Activated CD8-positive, alpha-beta memory T cell treated with anti-CD3 and anti-CD28 coated beads, Interleukin-2, amount 50 U/mL, for 24 hours (primary cell): ENCODE data around the gene CFAP20DC.
"Not testable (repeated sequence)": the region's sequence is repeated elsewhere in the genome, so short reads cannot be mapped to it uniquely, and the experiment has no call there.

Experiments
- DNase-seq: peaks from one replicate; pipeline ENCODE4 v3.0.0-alpha.2; 2020; ENCODE audit errors: extremely low read depth

Gene CFAP20DC

DNA sequence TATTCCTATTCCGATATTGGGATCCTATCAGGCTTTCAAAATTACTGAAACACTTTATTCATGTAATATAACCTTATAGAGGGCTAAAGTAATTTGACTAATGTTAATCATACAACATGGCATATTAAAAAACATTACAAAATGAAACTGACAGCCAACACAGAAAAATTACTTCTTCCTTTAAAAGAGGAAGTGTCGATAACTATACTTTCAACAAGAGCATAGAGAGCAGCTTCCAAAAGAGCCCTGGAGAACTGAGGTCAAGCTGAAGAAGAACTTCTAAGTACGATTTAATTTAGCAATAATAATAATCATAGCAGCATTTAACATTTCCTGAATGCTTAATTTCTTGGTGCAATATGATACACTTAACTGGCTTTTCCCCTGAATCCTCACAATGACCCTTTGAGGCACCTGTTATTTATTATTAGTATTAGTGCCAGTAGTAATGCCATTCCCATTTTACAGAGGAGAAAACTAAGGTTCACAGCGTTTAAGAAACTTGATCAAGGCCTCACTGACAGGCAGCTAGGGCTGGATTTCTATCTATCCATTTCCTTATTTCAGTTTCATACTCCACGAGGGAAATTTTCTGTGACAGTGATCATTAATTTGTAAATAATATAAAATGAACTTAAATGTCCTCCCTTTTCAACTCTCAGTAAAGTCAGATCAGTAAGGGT lies 181.6 kb downstream of the CFAP20DC start:
- no peak for DNase-seq

DNA sequence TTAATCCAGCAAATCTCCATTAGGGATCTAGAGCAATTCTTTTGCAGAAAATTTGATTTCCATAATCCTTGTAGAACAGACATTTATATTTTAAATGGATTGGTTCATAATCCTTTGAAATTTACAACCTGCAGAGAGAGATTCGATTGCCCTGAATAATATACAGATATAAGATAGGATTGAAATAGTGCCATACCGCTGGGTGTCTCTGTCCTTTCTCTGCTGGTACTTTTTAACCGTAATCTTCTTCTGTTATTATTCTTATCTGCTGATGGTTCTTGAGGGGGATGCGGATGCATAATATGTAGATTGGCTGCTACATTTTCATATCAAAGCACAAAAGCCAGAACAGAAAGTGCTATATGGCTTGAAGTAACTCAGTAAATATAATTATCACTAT lies 182.2 kb downstream of the CFAP20DC start:
- no peak for DNase-seq

DNA sequence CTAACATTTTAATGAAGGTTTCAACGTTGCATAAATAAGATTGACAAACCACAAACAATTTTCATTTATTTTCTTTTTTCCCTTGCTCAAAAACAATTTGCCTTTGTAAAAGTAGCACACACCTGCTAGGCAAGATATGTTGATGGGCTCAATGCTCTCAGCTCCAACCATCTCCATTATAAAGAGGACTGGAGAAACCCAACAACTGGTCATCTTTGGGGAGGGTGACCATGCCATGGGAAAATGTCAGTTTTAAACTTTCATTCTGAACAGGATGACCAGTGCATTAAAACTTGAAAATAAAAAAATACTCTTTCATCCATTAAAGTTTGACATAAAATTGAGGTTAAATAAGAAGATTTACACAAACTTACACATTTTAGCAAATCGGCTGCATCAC lies 183.7 kb downstream of the CFAP20DC start:
- no peak for DNase-seq

DNA sequence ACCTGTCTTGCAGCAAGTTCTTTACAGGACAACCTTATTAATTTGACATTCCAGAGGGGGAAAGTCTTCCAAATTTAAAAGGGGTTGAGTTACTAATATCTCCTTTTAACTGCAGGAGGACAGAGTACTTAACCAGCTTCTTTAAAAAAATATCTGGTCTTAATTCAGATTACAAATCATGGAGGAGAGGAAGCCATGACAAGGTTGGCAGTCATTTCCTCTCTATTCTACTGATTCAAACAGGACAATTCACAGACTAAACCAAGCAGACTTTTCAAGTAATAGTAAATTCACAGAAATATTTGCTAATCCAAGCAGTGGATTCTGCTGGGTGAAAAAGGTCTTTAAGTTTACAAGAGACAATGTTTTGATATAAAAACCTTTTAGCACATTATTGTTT lies 185.3 kb downstream of the CFAP20DC start:
- DNase-seq: no peak

DNA sequence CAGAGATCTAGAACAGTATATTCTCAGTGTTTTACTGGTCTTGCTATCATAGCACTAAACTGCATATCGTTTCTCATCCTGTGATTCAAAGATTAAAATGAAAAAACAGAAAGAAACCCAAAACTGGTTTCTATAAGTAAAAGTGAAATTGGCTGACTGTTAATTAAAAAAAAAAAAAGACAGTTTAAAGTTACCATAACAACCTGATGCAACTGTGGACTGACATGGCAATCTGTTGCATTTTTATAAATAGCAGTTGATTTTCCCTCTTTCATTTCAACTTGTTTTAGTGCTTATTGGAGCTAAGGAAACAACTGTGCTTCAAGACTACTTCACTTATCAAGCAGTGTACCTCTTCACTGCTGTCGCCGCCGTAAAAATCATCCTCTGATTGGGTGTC lies 186.6 kb downstream of the CFAP20DC start:
- no peak for DNase-seq

DNA sequence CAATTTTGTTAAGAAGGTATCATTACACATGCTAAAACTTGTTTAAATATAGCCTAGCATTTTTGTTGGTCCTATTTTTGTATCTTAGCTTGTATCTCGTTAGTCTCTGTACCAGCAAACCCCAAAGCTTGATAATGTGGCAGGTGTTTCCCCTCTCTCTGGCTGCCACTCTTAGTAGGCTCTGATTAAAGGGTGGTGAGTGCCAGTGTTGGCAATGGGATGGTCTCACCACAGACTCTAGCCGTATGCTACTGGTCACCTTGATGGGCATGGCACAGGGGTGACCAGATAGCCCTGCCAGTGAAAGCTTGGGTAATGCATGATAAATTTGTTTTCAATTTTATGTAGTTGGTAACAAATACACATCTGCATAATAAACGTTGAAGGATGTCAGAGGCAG lies 188.3 kb downstream of the CFAP20DC start:
- no peak for DNase-seq

DNA sequence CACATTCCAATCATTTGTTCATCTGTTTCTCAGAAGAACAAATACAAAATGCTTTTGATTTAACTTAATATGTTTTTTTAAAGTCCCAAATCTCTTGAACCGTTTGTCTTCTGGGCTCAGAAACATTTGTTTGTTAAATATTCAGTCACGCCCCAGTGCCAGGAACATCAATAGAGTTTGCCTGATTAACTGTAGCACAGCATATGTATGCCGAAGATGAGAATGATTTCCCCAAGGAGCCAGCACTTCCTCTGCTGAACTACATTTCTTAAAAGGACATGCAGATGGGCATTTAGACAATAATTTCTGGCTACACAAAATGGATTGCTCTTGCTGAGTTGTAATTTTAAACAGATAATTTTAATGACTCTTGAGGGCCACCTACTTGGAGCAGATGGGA lies 191.7 kb downstream of the CFAP20DC start:
- DNase-seq: no peak

DNA sequence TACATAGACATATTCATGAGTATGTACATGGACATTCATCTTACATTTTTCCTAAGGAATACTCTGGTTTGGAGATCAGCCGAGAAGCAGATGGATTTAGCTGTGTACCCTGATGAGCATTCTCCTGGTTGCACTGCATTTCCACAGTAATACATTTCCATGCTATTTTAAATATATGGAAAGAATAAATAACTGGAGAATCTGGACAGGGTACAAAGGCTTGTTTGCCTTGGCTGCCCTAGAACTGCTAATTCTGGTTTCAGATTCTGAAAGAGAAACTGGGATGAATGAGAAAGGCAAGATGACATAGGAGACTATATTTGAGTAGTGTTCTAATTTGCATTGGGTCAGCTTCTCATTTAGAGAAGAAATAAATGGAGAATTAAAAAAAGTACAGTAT lies 192.4 kb downstream of the CFAP20DC start:
- DNase-seq: no peak

DNA sequence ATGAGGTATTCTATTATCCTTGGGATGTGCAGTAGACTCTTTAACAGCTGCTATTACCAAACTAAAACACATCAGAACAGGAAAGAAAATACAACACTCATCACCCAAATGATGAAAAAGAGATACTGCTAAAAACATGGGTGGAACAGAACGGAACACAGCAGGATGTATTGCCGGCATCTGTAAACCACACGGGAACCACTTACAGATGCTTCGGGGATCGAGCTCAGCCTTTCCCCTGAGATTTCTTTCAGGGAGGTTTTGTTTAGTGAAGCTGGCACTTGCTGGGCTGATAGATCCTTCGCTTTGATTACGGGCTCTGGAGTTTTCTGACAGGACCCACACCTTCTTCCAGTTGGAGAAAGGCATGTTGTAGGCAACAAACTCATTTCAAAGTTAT lies 201.0 kb downstream of the CFAP20DC start:
- DNase-seq: no peak

DNA sequence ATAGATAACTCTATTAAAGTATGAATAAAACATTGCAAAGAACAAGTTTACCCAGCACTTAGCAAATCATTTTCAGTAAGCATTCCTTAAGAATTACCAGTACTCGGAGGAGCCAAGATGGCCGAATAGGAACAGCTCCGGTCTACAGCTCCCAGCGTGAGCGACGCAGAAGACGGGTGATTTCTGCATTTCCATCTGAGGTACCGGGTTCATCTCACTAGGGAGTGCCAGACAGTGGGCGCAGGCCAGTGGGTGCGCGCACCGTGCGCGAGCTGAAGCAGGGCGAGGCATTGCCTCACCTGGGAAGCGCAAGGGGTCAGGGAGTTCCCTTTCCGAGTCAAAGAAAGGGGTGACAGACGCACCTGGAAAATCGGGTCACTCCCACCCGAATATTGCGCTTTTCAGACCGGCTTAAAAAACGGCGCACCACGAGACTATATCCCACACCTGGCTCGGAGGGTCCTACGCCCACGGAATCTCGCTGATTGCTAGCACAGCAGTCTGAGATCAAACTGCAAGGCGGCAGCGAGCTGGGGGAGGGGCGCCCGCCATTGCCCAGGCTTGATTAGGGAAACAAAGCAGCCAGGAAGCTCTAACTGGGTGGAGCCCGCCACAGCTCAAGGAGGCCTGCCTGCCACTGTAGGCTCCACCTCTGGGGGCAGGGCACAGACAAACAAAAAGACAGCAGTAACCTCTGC lies 207.6 kb downstream of the CFAP20DC start:
- not testable (repeated sequence) for DNase-seq

DNA sequence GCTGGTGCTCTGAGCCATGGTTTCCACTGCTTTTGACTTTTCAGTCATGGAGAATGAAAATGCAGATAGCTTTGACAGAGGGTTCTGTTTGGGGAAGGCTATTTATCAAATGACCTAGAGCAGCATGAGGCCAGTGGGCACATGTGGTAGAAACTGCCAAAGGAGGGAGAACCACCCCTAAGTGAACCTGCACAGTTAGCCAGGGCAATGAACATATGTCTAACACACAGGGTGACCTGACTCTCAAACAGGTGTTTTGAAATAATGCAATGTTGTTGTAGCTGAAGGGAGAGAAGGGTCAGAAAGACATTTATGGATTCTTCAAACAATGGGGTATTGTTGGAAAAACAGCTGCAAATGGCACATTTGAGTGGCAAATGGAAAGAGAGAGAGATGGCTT lies 208.9 kb downstream of the CFAP20DC start:
- no peak for DNase-seq

DNA sequence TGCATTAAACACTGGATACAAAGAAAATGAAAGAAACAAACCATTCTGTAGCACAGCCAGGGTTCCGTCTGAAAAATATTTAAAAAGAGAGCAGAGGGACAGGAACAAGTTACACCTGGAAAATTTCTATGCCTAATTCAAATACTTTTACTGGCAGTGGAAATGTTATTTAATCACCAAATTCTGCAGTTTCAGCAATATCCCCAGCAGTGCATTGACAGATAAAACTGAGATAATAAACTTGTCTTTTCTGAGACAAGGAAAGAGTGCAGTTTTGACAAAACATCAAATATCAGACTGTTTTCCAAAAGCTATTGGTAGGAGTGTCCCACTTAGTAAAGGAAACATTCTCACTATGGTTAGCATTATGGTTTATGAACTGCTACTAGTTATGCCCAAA lies 209.9 kb downstream of the CFAP20DC start:
- DNase-seq: no peak

DNA sequence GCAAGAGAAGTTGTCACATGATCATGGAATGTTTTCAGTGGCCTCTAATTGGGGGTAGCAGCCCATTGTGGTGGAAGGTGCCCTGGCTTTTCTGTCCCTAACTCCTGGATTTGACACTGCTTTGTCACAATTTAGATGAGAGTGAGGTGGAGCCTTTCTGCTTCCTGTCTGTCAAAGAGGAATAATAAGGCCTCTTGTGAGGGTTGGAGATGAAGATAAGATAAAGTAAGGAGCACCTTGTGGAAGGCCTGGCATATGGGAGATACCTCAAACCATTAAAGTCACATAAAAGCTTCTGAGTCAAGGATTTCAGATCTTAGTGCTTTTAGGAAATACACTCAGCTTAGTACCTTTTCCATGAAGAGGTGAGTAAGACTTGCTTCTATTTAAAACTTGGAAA lies 210.6 kb downstream of the CFAP20DC start:
- DNase-seq: no peak

DNA sequence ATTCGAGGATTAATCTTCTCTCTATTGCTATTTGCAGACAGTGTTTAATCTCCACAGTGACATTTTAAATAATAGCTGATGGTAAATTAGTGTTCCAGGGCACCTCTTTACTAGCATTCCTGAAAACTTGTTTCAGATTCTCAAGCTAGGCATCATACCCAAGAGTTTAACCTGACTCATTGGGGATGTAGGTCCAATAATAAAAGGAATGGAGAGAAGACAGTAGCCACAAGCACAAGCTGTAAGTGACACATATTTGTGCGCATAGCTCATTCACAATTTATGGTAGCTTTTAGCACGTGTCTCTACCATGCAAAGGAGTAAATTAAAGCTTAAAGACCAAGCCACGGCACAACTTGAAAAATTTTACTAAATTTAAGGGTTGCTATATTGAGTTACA lies 212.0 kb downstream of the CFAP20DC start:
- DNase-seq: no peak

DNA sequence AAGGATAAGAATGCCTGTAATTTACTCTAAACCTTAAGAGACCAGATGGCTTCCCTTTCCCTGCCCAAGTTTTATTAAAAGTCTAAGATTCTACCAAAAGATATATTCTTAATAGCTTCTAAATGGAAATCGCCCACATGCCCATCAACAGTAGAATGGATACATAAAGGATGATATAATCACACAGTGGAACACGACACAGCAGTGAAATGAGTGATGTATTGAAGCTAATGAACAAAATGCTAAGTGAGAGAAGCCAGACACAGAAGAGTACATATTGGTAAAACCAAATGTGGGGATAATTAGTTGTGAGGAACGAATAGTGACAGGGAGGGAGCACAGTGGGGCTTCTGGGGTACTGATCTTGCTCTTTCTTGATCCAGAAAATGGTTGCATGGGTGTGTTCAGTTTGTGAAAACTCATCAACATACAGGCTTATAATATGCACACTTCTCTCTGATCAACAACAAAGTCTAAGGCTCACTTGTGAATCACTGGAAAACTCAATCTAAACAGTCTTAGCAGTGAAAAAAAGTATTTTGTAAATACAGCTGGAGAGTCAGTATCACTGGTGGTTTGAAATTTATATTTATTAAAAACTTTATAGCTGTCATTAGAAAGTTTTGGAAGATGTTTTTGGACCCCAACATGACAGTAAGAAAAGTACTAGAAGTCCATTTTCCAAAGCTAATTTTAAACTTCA lies 212.5 kb downstream of the CFAP20DC start:
- no peak for DNase-seq

DNA sequence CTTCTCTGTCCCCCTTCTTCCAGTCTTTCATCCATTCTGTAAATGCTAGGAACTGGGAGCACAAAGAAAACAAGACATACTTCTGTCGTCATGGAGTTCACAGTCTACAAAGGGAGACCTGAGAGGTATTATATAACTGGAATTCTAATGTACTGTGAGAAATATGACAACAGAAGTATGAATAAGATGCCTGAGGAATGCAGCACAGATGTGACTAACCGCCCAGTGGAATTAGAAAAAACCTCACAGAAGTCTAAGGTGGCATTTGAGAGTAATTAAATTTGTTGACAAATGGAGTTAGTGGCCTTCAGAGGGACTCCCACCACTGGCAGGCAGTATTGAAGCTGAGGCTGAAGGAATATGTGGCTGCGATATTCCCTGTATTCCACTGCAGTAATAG lies 214.7 kb downstream of the CFAP20DC start:
- DNase-seq: no peak

DNA sequence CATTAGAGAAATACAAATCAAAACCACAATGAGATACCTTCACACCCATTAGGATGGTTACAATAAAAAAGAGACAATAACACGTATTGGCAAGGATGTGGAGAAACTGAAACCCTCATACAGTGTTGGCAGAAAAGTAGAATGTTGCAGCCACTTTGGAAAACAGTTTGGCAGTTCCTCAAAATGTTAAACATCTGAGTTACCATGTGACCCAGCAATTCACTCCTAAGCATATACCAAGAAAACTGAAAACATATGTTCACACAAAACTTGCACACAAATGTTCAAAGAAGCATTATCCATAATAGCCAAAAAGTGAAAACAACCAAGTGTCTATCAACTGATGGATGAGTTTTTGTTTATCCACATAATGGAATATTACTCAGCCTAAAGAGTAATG lies 216.3 kb downstream of the CFAP20DC start:
- no peak for DNase-seq

DNA sequence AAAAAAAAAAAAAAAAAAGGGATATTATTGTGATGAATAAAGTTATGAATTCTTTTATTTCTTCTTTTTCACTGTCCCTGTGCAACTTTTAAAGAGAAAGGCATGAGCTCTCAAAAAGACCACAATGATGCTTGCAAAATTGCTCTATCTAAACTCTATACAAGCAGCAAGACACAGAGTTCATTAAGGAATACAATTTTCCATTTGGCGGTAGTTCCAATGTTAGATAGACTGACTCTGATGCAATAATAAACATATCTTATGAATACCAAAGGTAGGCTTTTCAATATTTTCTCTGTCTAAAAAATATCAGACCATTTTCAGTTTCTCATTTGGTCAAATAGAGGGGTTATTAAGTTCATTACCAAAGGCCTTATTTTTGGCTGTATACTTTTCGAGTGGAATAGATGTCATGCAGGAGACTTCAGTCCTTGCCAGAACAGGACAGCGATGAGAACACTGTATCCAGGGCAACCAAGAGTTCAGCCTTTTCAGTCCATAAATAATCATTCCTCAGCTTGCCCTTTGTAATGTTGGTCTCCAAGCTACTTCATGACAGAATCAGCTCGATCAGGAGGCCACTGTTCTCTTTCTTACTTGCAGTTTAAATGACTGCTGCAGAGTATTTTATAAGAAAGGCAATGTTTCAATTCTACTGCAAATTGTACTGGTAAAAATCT lies 220.4 kb downstream of the CFAP20DC start:
- no peak for DNase-seq

DNA sequence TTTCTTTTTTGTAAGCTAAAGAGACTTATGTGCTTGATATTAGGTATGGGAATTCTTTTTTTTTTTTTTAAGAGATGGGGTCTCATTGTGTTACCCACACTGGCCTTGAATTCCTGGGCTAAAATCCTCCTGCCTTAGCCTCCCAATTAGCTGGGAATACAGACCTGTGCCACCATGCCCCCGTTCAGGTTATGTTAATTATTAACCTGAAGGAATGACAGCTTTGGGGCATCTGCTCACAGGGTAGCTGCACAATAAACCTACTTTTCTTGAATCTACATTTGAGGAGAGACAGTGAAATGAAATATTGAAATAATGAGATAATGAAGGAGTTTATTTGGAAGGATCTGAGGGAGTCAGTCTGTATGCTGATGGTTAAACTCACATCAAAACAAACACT lies 225.0 kb downstream of the CFAP20DC start:
- no peak for DNase-seq

DNA sequence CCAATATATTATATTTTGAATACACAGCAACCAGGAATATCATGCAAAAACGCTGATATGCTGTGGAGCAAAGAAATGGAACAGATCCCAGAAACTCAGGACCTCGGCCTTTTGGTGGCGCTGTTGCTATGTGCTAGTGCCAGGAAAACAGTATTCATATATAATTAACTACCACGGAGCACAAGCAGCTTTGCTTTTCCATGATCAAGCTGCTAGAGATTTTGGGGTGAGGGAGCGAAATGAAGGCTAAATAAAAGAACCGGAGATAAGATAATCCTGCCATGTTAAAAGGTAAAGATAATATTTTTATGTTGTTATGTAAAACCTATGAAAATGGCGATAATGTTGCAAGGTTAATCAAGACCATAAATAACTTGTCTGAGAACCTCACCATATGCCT lies 225.5 kb downstream of the CFAP20DC start:
- DNase-seq: no peak

DNA sequence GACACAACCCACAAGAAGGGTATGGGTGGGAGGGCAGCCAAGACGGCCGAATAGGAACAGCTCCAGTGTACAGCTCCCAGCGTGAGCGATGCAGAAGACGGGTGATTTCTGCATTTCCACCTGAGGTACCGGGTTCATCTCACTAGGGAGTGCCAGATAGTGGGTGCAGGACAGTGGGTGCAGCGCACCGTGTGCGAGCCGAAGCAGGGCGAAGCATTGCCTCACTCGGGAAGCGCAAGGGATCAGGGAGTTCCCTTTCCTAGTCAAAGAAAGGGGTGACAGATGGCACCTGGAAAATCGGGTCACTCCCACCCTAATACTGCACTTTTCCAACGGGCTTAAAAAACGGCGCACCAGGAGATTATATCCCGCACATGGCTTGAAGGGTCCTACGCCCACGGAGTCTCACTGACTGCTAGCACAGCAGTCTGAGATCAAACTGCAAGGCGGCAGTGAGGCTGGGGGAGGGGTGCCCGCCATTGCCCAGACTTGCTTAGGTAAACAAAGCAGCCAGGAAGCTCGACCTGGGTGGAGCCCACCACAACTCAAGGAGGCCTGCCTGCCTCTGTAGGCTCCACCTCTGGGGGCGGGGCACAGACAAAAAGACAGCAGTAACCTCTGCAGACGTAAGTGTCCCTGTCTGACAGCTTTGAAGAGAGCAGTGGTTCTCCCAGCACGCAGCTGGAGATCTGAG lies 243.1 kb downstream of the CFAP20DC start:
- not testable (repeated sequence) for DNase-seq

DNA sequence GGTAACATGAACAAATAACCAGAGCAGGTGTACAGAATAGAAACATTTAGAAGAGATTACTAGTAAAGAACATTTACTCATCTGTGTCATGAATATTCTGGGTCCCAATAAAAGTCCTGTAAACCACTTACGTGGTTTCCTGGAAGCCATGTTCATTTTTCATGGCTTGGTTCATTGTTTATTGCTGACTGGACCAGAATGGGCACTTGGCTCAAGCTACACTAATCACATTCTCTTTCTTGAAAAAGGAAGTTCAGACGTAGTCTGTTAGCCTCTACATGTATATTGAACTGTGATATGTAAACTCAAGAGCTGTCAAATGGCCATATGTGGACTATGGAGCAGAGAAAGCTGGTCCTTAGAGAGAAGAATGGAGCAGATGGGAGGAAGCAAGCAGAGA lies 244.9 kb downstream of the CFAP20DC start:
- DNase-seq: no peak
